ENCODE measurements around the gene HS3ST6. TPM values are rescaled to one million over a fixed set of nuclear protein-coding genes. Genes with fewer than 3 reads are reported as not detected.

Gene HS3ST6
- total RNA-seq, 4 donors from 2014 or later = not detected

- ATAC-seq (ENCODE audit: low FRiP score) = no peak
- DNase-seq (ENCODE audit: low spot score) = no peak
- no peak for TF ChIP-seq CTCF (IDR thresholded peaks at IDR 0.05)
These were observed 32.3 kb upstream of the HS3ST6 start for GRCh38 chr16:1950559-1950958.

- DNase-seq (ENCODE audit: low spot score) = no peak
- ATAC-seq (ENCODE audit: low FRiP score) = no peak
- TF ChIP-seq CTCF (IDR thresholded peaks at IDR 0.05) = no peak
These were observed 31.8 kb upstream of the HS3ST6 start for GRCh38 chr16:1950047-1950446.

GRCh38 chr16:1949507-1949906, 31.3 kb upstream of the HS3ST6 start:
- no peak for ATAC-seq (ENCODE audit: low FRiP score)
- no peak for TF ChIP-seq CTCF (IDR thresholded peaks at IDR 0.05)
- DNase-seq (ENCODE audit: low spot score) = no peak

GRCh38 chr16:1947369-1947670, 29.1 kb upstream of the HS3ST6 start:
- no peak for DNase-seq (ENCODE audit: low spot score)
- no peak for ATAC-seq (ENCODE audit: low FRiP score)
- TF ChIP-seq CTCF (IDR thresholded peaks at IDR 0.05) = no peak

GRCh38 chr16:1946495-1947368, 28.5 kb upstream of the HS3ST6 start:
- DNase-seq (ENCODE audit: low spot score) (no peak), ATAC-seq (ENCODE audit: low FRiP score) (no peak)
- no peak for TF ChIP-seq CTCF (IDR thresholded peaks at IDR 0.05)

- TF ChIP-seq CTCF (IDR thresholded peaks at IDR 0.05) = no peak
- ATAC-seq (ENCODE audit: low FRiP score) = no peak
- DNase-seq (ENCODE audit: low spot score) = no peak
These were observed 27.6 kb upstream of the HS3ST6 start for GRCh38 chr16:1945559-1946391.
